ENCODE results near the gene CRIP1.
A peak's percentile ranks its signal among the peaks of the same experiment; 100 is the strongest.

CRIP1 gene

DNA sequence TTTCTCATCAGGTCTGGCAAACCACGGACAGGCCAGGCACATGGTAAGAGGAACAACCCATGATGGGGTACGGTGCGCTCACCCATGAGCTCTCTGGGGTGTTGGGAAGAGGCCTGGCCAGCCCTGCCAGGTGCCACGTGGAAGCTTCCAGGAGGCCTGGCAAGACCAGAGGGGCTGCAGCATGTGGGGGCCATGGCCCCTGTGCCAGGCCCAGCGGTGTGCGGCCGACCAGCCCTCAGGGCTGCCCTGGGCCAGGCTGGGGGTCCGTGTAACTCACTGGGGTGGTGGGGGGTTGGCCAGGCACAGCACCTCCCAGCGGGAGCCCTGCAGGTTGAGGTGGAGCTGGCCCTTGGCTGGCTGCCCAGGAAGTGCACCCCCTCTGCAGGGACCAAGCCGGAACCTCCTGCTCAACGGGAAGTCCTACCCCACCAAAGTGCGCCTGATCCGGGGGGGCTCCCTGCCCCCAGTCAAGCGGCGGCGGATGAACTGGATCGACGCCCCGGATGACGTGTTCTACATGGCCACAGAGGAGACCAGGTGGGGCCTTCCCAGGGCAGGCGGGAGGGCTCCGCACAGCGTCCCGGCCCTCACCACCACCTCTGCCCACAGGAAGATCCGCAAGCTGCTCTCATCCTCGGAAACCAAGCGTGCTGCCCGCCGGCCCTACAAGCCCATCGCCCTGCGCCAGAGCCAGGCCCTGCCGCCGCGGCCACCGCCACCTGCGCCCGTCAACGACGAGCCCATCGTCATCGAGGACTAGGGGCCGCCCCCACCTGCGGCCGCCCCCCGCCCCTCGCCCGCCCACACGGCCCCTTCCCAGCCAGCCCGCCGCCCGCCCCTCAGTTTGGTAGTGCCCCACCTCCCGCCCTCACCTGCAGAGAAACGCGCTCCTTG is 17.0 kb upstream of the CRIP1 start:
- DNase-seq (no peak), ATAC-seq (no peak)

DNA sequence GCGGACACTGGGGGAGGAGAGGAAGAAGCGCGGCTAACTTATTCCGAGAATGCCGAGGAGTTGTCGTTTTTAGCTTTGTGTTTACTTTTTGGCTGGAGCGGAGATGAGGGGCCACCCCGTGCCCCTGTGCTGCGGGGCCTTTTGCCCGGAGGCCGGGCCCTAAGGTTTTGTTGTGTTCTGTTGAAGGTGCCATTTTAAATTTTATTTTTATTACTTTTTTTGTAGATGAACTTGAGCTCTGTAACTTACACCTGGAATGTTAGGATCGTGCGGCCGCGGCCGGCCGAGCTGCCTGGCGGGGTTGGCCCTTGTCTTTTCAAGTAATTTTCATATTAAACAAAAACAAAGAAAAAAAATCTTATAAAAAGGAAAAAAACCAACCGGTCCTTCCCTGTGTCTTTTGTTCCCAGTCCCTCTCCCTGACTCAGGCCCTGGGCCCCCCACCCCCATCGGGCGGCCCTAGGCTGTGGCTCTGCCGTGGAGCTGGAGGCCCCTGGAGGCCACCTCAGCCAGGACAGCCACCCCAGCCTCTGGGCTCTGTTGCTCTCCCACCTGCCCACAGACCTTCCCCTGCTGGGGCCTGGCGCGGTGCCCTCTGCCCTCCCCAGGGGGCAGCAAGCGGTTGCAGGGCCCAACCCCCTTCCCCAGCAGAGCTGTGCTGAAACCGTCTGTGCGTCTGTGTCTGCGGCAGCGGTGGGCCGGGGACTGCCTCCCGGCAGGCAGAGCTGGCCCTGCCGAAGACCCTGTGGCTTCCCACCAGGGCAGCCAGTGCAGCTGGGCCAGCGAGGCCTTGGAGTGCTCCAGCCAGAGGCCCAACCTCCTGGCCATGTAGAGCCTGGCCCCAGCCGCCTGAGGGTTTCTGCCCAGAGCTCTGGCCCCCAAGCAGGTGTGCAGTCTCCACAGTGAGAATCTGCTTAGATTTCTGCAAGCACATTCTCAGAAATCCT is 16.1 kb upstream of the CRIP1 start:
- ATAC-seq (no peak), DNase-seq (no peak)

DNA sequence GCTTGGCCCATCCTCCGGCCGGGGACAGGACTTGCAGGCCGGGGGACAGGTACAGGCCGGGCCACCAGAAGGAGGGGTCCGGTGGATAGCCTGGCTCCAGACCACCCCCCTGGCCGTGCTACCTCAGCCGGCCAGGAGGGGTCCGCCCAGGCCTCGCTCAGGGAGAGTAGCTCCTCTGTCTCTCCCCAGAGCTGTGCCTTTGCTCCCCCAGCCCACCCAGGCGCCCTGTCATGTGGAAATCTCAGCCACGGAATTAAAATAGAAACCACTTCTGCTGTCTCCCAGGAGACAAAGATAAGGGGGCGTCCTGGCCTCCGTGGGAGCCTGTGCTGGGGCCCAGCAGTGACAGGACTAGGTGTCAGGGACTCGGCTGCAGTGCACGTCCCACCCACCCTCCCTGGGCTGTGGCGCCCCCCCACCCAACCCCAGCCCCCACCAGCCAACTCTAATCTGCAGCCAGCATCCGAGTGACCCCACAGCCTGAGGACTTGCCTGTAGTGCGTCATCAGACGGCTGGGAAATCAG is 15.3 kb upstream of the CRIP1 start:
- DNase-seq, result no peak
- no peak for ATAC-seq

DNA sequence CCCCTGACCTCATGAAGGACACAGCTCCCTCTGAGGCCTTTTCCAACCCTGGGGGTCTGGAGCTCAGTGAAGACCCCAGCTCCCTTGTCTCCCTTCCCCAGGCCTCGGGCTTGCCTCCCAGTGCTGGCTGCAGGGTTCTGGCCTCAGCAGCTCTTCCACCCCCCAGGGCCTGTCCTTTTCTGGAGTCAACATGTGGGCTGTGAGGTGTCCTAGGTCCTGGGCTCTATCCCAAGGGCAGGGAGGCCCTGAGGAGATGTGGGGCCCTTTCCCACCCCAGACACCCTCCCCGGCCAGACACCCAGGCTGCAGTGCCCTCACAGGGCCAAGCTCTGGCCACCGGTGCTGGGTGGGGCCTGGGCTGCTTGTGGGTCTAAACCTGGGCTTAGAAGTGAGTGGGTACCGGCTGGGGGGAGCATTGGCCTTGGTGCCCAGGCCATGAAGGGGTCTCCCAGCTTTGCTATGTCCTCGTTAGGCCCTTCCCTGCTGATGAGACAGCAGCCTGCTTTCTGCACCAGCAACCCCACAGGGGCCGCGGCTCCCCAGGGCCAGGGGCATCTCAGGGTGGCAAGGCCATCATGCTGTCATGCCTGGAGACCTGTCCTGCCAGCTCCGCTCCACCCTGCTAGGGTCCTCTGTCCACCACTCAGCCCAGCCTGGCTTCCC is 14.7 kb upstream of the CRIP1 start:
- no peak for DNase-seq
- ATAC-seq, result no peak

DNA sequence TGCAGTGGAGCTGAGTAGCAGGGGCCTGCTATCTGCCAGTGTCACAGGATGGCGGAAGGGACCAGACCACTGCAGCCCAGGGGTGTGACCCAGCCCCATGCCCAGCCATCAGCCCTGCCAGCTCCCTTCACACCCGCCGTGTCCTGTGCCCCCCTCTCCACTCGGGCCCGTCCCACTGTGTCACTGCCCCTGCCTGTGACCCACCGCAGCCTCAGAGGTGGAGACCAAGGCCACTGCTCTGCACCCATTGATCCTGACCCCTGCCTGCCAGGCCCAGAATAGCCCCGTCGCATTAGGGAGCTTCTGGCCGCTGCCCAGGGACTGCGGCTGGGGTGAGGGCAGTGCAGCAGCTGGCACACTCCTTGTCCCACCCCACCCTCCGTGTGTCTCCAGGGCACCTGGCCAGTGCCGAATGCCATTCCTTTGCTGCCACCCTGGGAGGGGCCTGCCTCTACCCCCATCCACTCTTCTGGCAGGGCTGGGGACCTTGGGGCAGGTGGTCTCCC is 14.1 kb upstream of the CRIP1 start:
- no peak for DNase-seq
- ATAC-seq, result no peak

DNA sequence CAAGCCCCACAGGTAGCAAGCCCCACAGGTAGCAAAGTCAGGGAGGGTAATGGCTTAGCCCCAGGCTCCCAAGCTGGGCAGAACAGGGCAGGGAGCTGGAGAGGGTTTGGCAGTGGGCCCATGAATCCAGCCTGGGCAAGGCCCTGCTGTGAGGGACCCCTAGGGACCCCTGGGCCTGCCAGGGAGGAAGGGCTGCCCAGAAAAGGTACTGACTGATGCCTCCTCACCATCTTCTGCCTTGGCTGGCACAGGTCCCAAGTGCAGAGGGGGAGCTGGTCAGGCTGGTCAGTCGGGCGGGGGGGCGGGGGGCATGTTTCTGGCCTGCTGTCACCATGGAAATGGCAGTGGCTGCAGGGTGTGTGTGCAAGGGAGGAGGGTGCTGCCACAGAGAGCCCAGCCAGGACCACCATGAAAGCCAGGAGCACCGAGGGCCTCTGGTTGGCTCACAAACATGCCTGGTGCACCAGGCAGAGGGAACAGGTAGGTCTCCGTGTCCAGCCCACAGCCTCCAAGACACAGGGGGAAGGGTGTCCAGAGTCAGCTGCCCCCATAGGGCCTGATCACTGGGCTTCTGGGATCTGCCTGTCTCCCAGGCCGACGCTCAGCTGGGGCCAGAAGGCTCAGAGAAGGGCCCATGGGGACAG is 13.5 kb upstream of the CRIP1 start:
- ATAC-seq (no peak), DNase-seq (no peak)

DNA sequence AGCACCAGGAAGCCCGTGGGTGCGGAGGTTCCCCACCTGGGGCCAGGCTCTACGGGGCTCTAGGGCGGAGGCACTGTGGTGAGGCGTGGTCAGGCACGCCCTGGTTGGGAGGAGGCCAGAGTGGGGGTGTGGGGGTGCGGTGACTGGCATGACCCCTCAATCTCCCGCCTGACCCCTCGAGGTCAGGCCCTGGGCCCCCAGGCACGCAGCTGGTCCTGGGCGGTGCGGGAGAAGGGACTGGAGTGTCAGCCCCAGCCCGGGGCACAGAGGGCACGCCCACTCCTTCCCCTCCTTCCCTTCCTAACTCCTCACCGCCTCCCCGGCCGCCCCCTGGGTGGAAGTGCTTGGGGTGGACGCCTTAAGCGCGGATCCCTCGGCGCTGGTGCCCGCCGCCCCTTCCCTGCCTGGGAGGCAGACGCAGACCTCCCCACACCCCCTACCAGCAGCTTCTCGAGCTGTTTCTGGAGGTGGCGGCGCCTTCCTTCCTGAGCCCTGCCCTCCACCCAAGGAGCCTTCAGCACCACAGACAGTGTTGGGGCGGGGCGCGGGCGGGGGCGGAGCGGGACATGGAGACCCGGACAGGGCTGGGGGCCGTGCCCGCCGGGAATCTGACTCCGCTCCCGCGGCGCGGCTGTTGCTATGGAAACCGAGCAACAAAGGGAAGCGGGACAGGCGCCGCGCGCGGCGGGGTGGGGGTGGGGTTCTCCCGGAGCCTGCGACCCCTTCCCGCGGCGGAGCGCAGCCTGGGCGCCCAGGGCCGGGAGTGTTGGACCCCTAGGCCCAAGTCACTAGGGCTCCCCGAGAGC is 12.8 kb upstream of the CRIP1 start:
- ATAC-seq (peak; percentile 28), DNase-seq (peak; percentile 65)

DNA sequence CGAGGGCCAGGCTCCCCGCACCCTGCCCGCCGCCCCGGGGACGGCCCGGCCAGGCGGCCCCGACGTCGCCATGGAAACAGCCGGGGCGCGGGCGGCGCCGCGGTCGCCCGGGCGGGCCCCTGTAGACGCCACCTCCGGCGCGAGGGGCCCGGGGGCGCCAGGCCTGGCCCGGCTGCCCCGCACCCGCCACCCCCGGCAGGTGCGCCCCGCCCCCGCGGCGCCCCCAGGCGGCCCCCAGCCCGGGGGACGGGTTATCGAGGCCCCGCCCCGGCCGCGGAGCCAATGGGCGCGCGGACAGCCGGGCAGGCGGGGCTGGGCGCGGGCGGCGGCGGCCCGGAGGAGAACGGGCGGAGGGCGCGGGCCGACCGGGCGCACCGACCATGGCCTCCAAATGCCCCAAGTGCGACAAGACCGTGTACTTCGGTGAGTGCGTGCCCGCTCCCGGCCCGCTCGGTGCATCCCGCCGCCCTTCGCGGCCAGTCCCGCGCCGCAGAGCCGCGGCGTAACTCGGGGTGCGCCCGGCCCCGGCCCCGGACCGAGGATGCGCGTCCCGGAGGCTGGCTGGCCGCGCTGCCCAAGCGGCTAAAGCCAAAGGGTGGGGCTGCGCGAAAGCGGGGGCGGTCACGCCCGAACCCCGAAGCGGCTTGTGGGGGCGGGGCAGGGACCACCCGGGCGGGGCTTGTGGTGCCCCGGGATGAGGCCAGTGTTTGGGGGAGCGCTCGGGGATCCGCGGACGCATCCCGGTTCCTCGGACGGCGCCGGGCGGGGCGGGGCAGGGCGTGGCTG is 12.0 kb upstream of the CRIP1 start, which contains the start of gene CRIP2:
TSS of gene CRIP2 (plus strand) at position 339 of the 786 bp plus-strand sequence. CDS start at position 381, 42 bp downstream.
- peak; percentile 12 for ATAC-seq
- DNase-seq, result peak; percentile 43

DNA sequence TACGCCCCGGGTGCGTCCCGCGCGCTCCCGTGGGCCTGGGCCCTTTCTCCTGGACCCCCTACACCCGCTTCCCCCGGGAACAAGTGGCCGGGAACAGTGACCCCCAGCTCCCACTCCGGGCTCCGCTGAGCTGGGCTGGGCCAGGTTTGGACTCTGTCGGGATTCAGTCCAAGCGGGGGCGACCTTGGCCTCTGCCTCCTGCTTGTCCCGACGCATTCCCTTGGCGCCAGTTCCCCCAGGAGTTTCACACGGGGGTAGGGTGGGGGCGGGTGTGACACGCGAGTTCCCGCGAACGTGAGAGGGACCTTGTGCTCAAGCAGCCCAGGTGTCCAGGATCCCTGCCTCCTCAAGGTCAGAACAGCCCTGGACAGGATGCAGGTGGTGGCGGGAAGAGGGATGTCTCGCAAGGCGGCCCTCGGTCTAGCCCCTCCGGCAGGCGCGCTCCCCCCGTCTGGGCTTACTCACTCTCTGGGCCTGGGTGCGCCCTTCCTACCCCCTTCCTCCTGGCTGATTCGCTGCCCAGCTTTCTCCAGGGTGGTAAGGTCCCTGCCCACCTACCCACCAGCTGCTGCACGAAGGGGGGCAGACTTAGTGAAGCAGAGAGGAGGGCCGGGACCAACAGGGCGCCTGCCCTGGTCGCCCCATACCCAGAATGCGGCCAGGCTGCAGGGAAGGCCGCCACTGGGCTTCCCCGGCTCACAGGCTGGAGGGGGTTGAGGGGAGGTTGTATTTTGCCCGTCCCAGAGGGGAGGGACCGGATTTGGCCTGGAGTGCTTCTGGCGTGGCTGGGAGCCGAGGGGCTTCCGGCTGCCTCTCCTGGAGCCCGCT is 11.2 kb upstream of the CRIP1 start:
- no peak for ATAC-seq
- DNase-seq, result no peak

DNA sequence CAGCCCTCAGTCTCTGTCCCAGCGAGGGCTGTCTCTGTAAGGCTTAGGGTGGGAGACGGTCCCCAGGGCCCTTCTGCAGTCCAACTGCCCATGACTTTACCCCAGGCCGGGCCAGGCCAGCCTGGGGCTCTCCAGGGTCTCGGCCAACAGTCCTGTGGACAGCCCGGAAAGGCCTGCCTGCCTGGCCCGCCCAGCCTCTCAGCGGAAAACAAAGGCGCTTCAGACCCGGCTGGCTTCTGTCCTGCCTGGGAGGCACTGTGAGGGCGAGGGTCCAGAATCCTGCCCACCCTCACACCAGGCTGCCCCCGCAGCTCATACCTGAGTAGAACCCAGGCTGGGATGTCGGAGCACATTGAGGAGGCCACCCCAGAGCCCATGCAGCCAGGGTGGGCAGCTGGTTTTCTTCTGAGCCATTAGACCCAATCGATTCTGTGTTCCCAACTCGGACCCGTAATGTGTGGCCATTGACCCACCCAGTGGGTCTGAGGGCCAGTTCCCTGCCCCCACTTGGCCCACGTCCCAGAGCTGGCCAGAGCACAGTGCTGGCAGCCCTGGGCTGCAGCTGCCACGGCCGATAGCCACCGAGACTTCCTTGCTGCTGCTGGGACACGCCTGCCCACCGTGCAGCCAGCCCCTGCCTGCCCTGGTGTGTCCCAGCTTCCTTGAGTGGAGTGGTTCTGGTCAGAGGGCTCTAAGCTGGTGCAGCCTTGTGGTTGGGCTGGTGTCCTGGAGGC is 10.4 kb upstream of the CRIP1 start:
- ATAC-seq (no peak), DNase-seq (no peak)

DNA sequence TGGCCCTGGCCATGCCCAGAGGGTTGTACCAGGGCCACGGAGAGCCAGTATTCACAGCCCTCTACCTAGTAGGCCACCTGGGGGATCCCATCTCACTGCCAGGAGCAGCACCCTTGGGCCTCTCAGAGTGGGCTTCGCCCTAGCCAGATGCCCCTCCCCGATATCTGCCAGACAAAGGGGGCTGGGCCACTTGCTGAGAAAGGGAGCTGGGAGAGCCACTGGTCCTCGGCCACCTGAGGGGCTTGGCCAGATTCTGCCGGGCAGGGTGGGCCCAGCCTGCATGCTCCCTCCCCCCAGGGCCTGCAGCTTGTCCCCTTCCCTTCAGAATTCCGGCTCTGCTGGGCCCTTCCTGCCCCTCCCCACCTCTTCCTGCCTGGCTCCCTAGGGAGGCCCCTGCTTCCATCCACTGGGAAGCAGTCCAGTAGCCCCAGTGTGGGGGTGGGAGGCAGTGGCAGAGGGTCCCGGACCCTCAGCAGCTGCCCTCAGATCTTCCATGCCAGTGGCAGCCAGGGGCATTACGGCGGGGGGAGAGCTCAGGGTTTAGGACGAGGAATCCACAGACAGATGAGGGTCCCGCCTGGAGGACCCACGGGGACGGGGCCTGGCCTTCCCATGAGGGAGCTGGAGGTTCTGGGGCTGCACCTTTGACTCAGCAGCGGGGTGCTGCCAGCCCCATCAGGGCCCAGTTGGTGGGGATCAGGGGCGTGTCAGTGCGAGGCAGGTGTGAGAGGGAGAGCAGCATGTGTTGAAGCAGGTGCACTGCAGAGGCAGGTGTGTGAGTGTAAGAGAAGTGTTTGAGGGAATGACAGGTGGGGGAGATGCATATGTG is 9.6 kb upstream of the CRIP1 start:
- no peak for DNase-seq
- ATAC-seq, result no peak

DNA sequence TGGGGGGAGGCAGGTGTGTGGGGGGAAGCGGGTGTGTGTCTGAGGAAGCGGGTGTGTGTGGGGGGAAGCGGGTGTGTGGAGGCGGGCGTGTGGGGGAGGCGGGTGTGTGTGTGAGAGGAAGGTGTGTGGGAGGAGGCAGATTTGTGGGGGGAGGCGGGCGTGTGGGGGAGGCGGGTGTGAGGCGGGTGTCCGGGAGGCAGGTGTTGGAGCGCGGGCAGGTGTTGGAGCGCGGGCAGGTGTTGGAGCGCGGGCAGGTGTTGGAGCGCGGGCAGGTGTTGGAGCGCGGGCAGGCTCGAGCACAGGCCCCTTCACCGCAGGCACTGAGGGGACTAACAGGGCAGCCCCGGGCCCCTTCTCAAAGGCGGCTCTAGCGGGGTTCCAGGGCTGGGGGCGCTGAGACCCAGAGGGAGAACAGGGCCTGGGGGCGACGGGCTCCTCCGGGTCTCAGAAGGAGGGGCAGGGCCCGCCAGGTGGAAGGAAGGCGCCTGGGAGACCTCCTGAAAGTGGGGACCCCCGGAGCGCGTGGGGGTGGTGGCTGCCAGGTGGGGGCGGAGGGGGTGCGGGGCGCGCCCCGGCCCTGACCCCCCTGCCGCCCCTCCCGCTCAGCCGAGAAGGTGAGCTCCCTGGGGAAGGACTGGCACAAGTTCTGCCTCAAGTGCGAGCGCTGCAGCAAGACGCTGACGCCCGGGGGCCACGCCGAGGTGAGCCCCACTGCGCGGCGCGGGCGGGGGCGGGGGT is 8.9 kb upstream of the CRIP1 start:
- peak; percentile 24 for DNase-seq
- ATAC-seq, result no peak

DNA sequence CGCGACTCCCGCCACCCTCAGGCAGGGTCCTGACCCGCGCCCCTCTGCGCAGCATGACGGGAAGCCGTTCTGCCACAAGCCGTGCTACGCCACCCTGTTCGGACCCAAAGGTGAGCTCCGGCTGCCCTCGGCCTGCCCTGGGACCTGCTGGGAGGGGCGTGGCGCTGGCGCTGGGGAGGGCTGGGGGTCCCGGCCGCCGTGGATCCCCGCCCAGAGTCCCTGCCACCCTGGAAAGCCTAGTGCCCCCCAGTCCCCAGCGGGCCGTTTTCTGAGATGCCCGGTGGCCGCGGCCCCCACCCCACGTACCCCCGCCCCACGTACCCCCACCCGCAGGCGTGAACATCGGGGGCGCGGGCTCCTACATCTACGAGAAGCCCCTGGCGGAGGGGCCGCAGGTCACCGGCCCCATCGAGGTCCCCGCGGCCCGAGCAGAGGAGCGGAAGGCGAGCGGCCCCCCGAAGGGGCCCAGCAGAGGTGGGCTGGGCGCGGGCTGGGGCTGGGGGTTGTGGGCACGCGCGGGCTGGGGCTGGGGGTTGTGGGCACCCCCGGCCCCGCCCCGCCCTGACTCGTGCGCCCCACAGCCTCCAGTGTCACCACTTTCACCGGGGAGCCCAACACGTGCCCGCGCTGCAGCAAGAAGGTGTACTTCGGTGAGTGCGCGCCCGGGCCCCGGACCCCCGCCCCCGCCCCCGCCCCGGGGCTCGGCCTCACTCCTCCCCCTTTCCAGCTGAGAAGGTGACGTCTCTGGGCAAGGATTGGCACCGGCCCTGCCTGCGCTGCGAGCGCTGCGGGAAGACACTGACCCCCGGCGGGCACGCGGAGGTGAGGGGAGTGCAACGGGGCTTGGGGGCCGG is 8.1 kb upstream of the CRIP1 start:
- DNase-seq (no peak), ATAC-seq (no peak)

DNA sequence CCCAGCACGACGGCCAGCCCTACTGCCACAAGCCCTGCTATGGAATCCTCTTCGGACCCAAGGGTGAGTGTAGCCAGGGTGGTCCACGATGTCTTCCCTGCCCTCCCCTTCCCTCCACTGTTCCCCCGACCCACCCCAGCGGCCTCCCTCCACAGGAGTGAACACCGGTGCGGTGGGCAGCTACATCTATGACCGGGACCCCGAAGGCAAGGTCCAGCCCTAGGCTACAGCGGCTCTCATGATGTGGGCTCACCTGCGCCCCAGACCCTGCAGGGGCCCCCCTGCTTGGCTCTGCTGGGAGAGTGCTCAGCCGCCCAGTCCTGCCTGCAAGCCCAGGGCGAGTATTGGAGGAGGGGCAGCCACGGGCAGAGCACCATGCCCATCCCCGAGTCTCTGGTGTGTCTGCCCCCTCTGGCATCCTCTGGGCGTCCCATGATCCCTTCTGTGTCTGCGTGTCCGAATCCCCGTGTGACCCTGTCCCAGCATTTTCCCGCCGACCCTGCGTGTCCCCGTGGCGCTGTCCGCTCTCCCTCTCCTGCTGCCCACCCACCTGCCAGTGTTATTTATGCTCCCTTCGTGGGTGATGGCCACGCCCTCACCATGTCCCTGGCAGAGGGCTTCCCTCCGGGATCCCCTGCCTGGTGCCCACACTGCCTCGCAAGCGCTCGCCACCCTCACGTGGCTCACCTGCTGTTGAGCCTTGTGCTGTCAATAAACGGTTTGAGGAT is 7.1 kb upstream of the CRIP1 start:
- no peak for ATAC-seq

More for the DNA sequence above, 7.1 kb upstream of the CRIP1 start:
- no peak for DNase-seq

Measured in stimulated activated naive CD8-positive, alpha-beta T cell treated with anti-CD3 and anti-CD28 coated beads, Interleukin-15, Interleukin-2, amounts not matched to agents 100 U/mL and 50 U/mL, for 24 hours (primary cell).